Cerebellar nuclear complex (tissue), 1 donor: ENCODE measurements around the gene TAF5L.
"Not testable (repeated sequence)": the region's sequence is repeated elsewhere in the genome, so short reads cannot be mapped to it uniquely, and the experiment has no call there.

Experiments
- DNase-seq, 2 experiments: peaks; one replicate each; lab custom pipeline; 2025; lab: John Stamatoyannopoulos, UW

TAF5L gene

GRCh38 chr1:229603371-229604005 is 22.4 kb downstream of the TAF5L start:
- DNase-seq: no peak

- DNase-seq: no peak
Observed at GRCh38 chr1:229600229-229600628, 25.7 kb downstream of the TAF5L start.

DNA sequence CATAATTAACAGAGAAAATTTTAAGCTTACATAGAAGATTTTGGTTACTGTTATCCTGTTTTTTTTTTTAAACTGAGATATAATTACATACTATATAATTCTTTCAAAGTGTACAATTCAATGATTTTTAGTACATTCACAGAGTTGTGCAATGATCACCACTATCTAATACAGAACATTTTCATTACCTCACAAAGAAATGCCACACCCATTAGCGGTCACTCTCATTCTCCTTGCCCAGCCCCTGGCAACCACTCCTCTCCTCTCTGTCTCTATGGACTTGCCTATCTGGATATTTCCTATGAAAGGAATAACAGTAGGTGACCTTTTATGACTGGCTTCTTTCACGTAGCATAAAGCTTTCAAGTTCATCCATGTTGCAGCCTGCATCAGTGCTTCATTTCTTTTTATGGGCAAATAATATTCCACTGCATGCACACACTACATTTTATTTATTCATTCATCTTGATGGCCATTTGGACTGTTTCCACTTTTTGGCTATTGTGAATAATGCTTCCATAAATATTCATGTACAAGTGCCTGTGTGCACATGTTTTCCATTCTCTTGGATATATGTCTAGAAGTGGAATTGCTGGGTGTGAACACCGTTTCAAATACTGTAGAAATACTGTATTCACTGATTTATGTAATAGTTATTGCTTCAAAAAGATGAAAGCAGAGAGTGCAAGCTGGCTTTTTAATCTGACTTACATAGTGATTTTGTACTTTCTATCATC is 26.5 kb downstream of the TAF5L start:
- DNase-seq: no peak

GRCh38 chr1:229597877-229598276 is 28.0 kb downstream of the TAF5L start:
- no peak for DNase-seq

- no peak for DNase-seq
Observed at GRCh38 chr1:229596925-229597699, 28.8 kb downstream of the TAF5L start.

- not testable (repeated sequence) for DNase-seq
Observed at GRCh38 chr1:229595876-229596275, 30.0 kb downstream of the TAF5L start.

- DNase-seq: no peak
Observed at GRCh38 chr1:229594227-229595008, 31.5 kb downstream of the TAF5L start.

DNA sequence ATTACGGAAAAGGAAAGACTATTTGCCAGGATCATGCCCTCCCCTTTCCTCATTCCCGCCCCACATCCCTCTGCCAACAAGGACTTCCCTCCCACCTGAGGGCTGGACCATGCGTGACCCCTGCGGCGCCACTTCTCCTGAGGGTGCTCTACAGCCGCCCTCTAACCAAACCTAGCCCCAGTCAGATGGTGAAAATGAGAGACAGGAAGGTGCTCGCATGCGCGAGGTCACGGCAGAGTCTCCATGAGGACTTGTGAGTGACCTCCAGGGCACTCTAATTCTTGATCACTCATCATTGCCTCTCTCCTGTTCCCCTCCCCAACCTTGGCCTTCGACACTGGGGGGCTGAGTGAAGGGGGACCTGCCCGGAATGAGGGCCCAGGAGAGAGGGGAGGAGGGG is 32.1 kb downstream of the TAF5L start:
- no peak for DNase-seq

DNA sequence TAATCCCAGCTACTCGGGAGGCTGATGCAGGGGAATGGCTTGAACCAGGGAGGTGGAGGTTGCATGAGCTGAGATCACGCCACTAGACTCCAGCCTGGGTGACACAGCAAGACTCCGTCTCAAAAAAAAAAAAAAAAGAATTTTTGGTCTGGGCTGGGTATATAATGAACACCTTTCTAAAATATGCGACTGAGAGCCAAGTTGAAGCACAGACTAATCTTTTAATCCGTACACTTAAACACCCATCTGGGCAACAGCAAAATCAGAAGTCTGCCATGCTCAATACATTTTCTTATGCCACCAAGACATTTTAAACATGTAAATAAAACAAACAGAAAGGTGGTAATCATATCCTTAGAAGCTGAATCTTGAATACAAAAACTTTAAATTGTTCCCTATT is 35.8 kb downstream of the TAF5L start:
- no peak for DNase-seq

- DNase-seq: no peak
Observed at GRCh38 chr1:229585338-229585737, 40.6 kb downstream of the TAF5L start.

DNA sequence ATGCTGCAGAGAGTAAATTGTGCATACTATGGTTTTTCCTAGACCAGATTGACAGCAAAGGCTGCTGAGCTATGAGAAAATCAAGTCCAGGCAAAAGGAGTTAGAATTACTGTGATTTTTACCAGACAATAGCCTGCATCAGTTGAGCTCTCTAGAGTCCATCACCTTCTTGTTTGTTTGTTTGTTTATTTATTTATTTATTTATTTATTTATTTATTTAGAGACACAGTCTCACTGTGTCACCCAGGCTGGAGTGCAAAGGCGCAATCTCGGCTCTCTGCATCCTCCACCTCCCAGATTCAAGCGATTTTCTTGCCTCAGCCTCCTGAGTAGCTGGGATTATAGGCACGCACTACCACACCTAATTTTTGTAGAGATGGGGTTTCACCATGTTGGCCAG is 43.2 kb downstream of the TAF5L start:
- DNase-seq: no peak

GRCh38 chr1:229582011-229582694 is 43.8 kb downstream of the TAF5L start:
- no peak for DNase-seq

GRCh38 chr1:229581485-229581884 is 44.4 kb downstream of the TAF5L start:
- DNase-seq: no peak

- DNase-seq: no peak
Observed at GRCh38 chr1:229579059-229579673, 46.8 kb downstream of the TAF5L start.

GRCh38 chr1:229578168-229579058 is 47.5 kb downstream of the TAF5L start:
- no peak for DNase-seq

GRCh38 chr1:229574679-229575442 is 51.1 kb downstream of the TAF5L start:
- DNase-seq: no peak

- no peak for DNase-seq
Observed at GRCh38 chr1:229572286-229572685, 53.6 kb downstream of the TAF5L start.

GRCh38 chr1:229570891-229571516 is 54.9 kb downstream of the TAF5L start:
- DNase-seq: no peak

- DNase-seq: no peak
Observed at GRCh38 chr1:229570305-229570704, 55.6 kb downstream of the TAF5L start.
